Left lung (tissue), 10 donors: ENCODE data around the gene TBXT. TPM values are rescaled to one million over a fixed set of nuclear protein-coding genes. Genes with fewer than 3 reads are reported as not detected.
"Not testable (repeated sequence)": the region's sequence is repeated elsewhere in the genome, so short reads cannot be mapped to it uniquely, and the experiment has no call there.

Source experiments
- ATAC-seq: fragments of 200-7000 bp; cut with Tn5 transposase; one replicate; pipeline ENCODE4 v1.9.1; 2020; ENCODE audit warnings: moderate library complexity
- DNase-seq, 4 donors: peaks; one replicate each; pipeline ENCODE4 v3.0.0-alpha.2; 2013 to 2020
- H3K27ac ChIP-seq, 2 donors: fragments of 200-600 bp; sonication (generic) in 1 of 2; one replicate each; pipeline versions ENCODE4 v1.5.0 to v1.8.0; 2020 to 2021
- H3K27me3 ChIP-seq, 2 donors: fragments of 200-600 bp; sonication (generic) in 1 of 2; one replicate each; pipeline versions ENCODE4 v1.5.0 to v1.8.0; 2020 to 2021
- H3K36me3 ChIP-seq, 2 donors: fragments of 200-600 bp; sonication (generic) in 1 of 2; one replicate each; pipeline versions ENCODE4 v1.5.0 to v1.8.0; 2020 to 2021
- H3K4me1 ChIP-seq, 2 donors: fragments of 200-600 bp; one replicate each; pipeline ENCODE4 v1.8.0; 2021
- H3K4me3 ChIP-seq, 2 donors: fragments of 200-600 bp; sonication (generic) in 1 of 2; one replicate each; pipeline versions ENCODE4 v1.5.0 to v1.8.0; 2020 to 2021; ENCODE audit warnings: mild to moderate bottlenecking in 1 of 2
- H3K9me3 ChIP-seq, 2 donors: fragments of 200-600 bp; sonication (generic) in 1 of 2; one replicate each; pipeline versions ENCODE4 v1.5.0 to v1.8.0; 2020 to 2021
- CTCF ChIP-seq, 2 donors: fragments of 200-600 bp; sonication (generic) in 1 of 2; IDR thresholded peaks; one replicate each; pipeline versions ENCODE4 v1.5.0 to v1.8.0; 2021; ENCODE audit warnings: antibody characterized with exemption in 2 of 2
- intact Hi-C, 2 donors: fragments of 100-400 bp; cut with DNase I; formaldehyde crosslinking; loops; one replicate each; pipeline versions ENCODE4 v1.11.2 to v1.14.2; 2022
- polyA plus RNA-seq, 6 donors: library from polyadenylated mRNA; unstranded; fragments of 120-200 nt; gene quantifications; one replicate each; pipeline ENCODE4 v1.2.1, GENCODE V29; 2013; ENCODE audit not compliant: insufficient read length in 6 of 6
- total RNA-seq, 2 donors: library from RNA; stranded (reverse); fragmentation: NEBNext Ultra II Directional; extraction: Animal tissue kit (Norgen Biotek cat#: 25700); gene quantifications; one replicate each; pipeline ENCODE4 v1.2.1, GENCODE V29; 2021
- donor health status: DM: no; HTN: yes; CAD: no.
- donor health status: DM: no; HTN: no; CAD: no.

Gene TBXT
- total and polyA plus RNA-seq, 8 donors, result not detected

- DNase-seq (no peak), ATAC-seq (no peak)
- intact Hi-C loops, result no loop called here
- Histone ChIP-seq H3K4me3 (no peak overlapping the region), H3K27ac (no peak overlapping the region), H3K4me1 (no peaks in the 10 kb centered on the region), H3K9me3 (no peaks in the 10 kb centered on the region), H3K27me3 (peaks cover 0 to 13% of the 10 kb centered on the region in 2 donors), H3K36me3 (no peaks in the 10 kb centered on the region)
- no peak for TF ChIP-seq CTCF (IDR thresholded peaks at IDR 0.05)
Measured at GRCh38 chr6:166179704-166180103, 12.1 kb upstream of the TBXT start.

- no peaks in the 10 kb centered on the region for H3K4me1 ChIP-seq
- H3K27ac ChIP-seq, result no peak overlapping the region
- peaks cover 10 to 33% of the 10 kb centered on the region in 2 donors for H3K27me3 ChIP-seq
- H3K36me3 ChIP-seq, result no peaks in the 10 kb centered on the region
- intact Hi-C loops, result no loop called here
- no peak overlapping the region for H3K4me3 ChIP-seq
- ATAC-seq (no peak), DNase-seq (no peak)
- no peak for TF ChIP-seq CTCF (IDR thresholded peaks at IDR 0.05)
- H3K9me3 ChIP-seq, result no peaks in the 10 kb centered on the region
Measured at GRCh38 chr6:166176106-166176505, 8.5 kb upstream of the TBXT start.

GRCh38 chr6:166175093-166175492, 7.4 kb upstream of the TBXT start:
- not testable (repeated sequence) for ATAC-seq

GRCh38 chr6:166174031-166174430, 6.4 kb upstream of the TBXT start:
- peaks cover 0 to 1% of the 10 kb centered on the region in 2 donors for H3K4me1 ChIP-seq
- H3K36me3 ChIP-seq, result no peaks in the 10 kb centered on the region
- no peak for DNase-seq
- peaks cover 30 to 54% of the 10 kb centered on the region in 2 donors for H3K27me3 ChIP-seq
- intact Hi-C loops, result no loop called here
- no peaks in the 10 kb centered on the region for H3K9me3 ChIP-seq
- no peak for TF ChIP-seq CTCF (IDR thresholded peaks at IDR 0.05)
- H3K27ac ChIP-seq, result no peak overlapping the region
- no peak for ATAC-seq
- H3K4me3 ChIP-seq, result no peak overlapping the region

More at GRCh38 chr6:166175093-166175492, 7.4 kb upstream of the TBXT start:
- H3K9me3 ChIP-seq, H3K27ac ChIP-seq, intact Hi-C loops, H3K4me3 ChIP-seq, H3K4me1 ChIP-seq, DNase-seq, H3K36me3 ChIP-seq: not testable (repeated sequence)
- H3K27me3 ChIP-seq, result peaks cover 20 to 43% of the 10 kb centered on the region in 2 donors

- peak in 1 of 4 donors; percentile 42 for DNase-seq
- Histone ChIP-seq H3K27me3 (peaks cover 37 to 60% of the 10 kb centered on the region in 2 donors), H3K4me1 (peaks cover 1 to 8% of the 10 kb centered on the region in 2 donors), H3K36me3 (no peaks in the 10 kb centered on the region), H3K4me3 (no peak overlapping the region), H3K9me3 (no peaks in the 10 kb centered on the region), H3K27ac (no peak overlapping the region)
- TF ChIP-seq CTCF (IDR thresholded peaks at IDR 0.05), result no peak
- ATAC-seq, result peak; percentile 94
- intact Hi-C loops, result no loop called here
Measured at GRCh38 chr6:166173281-166173951, 5.8 kb upstream of the TBXT start.

- DNase-seq (no peak), ATAC-seq (no peak)
- no peaks in the 10 kb centered on the region for H3K9me3 ChIP-seq
- peaks cover 6 to 16% of the 10 kb centered on the region in 2 donors for H3K4me1 ChIP-seq
- intact Hi-C loops, result no loop called here
- TF ChIP-seq CTCF (IDR thresholded peaks at IDR 0.05), result no peak
- no peak overlapping the region for H3K4me3 ChIP-seq
- H3K27me3 ChIP-seq, result peaks cover 45 to 69% of the 10 kb centered on the region in 2 donors
- no peaks in the 10 kb centered on the region for H3K36me3 ChIP-seq
- H3K27ac ChIP-seq, result no peak overlapping the region
Measured at GRCh38 chr6:166172546-166172945, 4.9 kb upstream of the TBXT start.
